ENCODE results near the gene PHLDB1.

PHLDB1 gene

GRCh38 chr11:118650366-118650765 is 43.0 kb downstream of the PHLDB1 start:
- no peak overlapping the region for H3K4me3 ChIP-seq (ENCODE audit: low read depth, low read length)
- TF ChIP-seq CTCF (IDR thresholded peaks at IDR 0.05; ENCODE audit: low read depth, low read length) = no peak

- no peak for TF ChIP-seq CTCF (IDR thresholded peaks at IDR 0.05; ENCODE audit: low read depth, low read length)
- H3K4me3 ChIP-seq (ENCODE audit: low read depth, low read length) = no peak overlapping the region
These were observed 44.4 kb downstream of the PHLDB1 start for GRCh38 chr11:118651820-118652219.

- no peak for TF ChIP-seq CTCF (IDR thresholded peaks at IDR 0.05; ENCODE audit: low read depth, low read length)
- H3K4me3 ChIP-seq (ENCODE audit: low read depth, low read length) = no peak overlapping the region
These were observed 45.3 kb downstream of the PHLDB1 start for GRCh38 chr11:118652681-118653181.

GRCh38 chr11:118653684-118654390 is 46.4 kb downstream of the PHLDB1 start:
- TF ChIP-seq CTCF (IDR thresholded peaks at IDR 0.05; ENCODE audit: low read depth, low read length) = no peak
- H3K4me3 ChIP-seq (ENCODE audit: low read depth, low read length) = no peak overlapping the region

GRCh38 chr11:118655486-118656190 is 48.2 kb downstream of the PHLDB1 start:
- no peak overlapping the region for H3K4me3 ChIP-seq (ENCODE audit: low read depth, low read length)
- no peak for TF ChIP-seq CTCF (IDR thresholded peaks at IDR 0.05; ENCODE audit: low read depth, low read length)

DNA sequence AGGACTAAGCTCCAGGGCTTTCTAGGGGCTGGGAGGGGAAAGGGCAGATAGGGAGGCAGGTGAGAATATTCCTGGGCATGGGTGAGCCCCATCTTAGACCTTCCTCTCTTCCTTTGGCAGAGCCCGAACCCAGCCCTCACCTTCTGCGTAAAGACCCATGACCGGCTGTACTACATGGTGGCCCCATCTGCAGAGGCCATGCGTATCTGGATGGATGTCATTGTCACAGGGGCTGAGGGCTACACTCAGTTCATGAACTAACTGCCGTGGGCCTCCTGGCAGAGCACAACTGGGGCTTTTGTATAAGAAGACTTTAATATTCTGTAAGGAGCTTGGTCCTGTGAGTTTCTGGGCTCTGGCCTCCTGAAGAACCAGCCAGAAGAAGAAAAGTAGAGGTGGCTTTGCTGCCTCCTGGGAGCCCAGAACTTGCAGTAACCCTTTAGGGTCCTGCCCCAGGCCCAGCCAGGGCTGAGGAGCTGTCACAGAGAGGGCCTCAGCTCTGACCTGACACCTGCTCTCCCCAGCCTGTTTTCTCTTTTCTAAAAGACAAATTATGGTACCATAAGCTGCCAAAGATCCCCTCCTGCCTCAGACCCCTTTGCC is 49.2 kb downstream of the PHLDB1 start:
- H3K4me3 ChIP-seq (ENCODE audit: low read depth, low read length) = no peak overlapping the region
- TF ChIP-seq CTCF (IDR thresholded peaks at IDR 0.05; ENCODE audit: low read depth, low read length) = no peak

- TF ChIP-seq CTCF (IDR thresholded peaks at IDR 0.05; ENCODE audit: low read depth, low read length) = no peak
- H3K4me3 ChIP-seq (ENCODE audit: low read depth, low read length) = no peak overlapping the region
These were observed 49.8 kb downstream of the PHLDB1 start for GRCh38 chr11:118657238-118657637.
